ENCODE data around the gene CDC20. TPM values are rescaled to one million over a fixed set of nuclear protein-coding genes. Genes with fewer than 3 reads are reported as not detected.
"Not testable (repeated sequence)": the region's sequence is repeated elsewhere in the genome, so short reads cannot be mapped to it uniquely, and the experiment has no call there.

Gene CDC20
- total and polyA plus RNA-seq, 2 donors from 2014 or later, result 2.7 to 3.9 TPM

- Histone ChIP-seq H3K27ac (ENCODE audit: low read depth in 2 of 2, low read length in 2 of 2) (peak within 1 kb of the TSS; percentile 86 to 91), H3K9ac (ENCODE audit: low read length in 3 of 3) (peak within 1 kb of the TSS; percentile 51 to 80 (median 77)), H3K4me1 (ENCODE audit: control insufficient read depth in 2 of 3, insufficient read depth in 2 of 3, low read depth in 1 of 3, low read length in 3 of 3) (peaks cover 0 to 22% (median 14%) of the 10 kb centered on the region in 3 donors), H3K9me3 (ENCODE audit: control insufficient read depth in 2 of 3, insufficient read depth in 1 of 3, low read length in 3 of 3) (no peaks in the 10 kb centered on the region), H3K27me3 (ENCODE audit: control insufficient read depth, insufficient read depth, low read length) (no peaks in the 10 kb centered on the region), H3K36me3 (ENCODE audit: control insufficient read depth in 2 of 3, insufficient read depth in 3 of 3, low read length in 3 of 3) (peaks cover 4 to 30% (median 16%) of the 10 kb centered on the region in 3 donors), H3K4me3 (ENCODE audit: low read length in 3 of 3) (peak within 1 kb of the TSS; percentile 71 to 78 (median 72))
- no peak for TF ChIP-seq CTCF (IDR thresholded peaks at IDR 0.05; ENCODE audit: borderline replicate concordance, extremely low read depth, insufficient read depth)
- intact Hi-C loops (cut with DNase I), result no loop called here
- peak; percentile 91 to 98 (median 93) for DNase-seq
- no peak for FAIRE-seq
Observed at GRCh38 chr1:43367904-43368645, 9.3 kb downstream of the CDC20 start, which contains the start of gene ELOVL1. ELOVL1 (minus strand) TSS chr1:43368011; CDS start chr1:43365609, 2,402 bp downstream.

- Histone ChIP-seq H3K9me3 (ENCODE audit: control insufficient read depth in 2 of 3, insufficient read depth in 1 of 3, low read length in 3 of 3) (no peaks in the 10 kb centered on the region), H3K27me3 (ENCODE audit: control insufficient read depth, insufficient read depth, low read length) (no peaks in the 10 kb centered on the region), H3K9ac (ENCODE audit: low read length in 3 of 3) (peak overlapping the region; percentile 51 to 80 (median 74)), H3K4me3 (ENCODE audit: low read length in 3 of 3) (peak overlapping the region; percentile 71 to 78 (median 72)), H3K27ac (ENCODE audit: low read depth in 2 of 2, low read length in 2 of 2) (peak overlapping the region; percentile 86 to 91), H3K36me3 (ENCODE audit: control insufficient read depth in 2 of 3, insufficient read depth in 3 of 3, low read length in 3 of 3) (peaks cover 4 to 24% (median 14%) of the 10 kb centered on the region in 3 donors), H3K4me1 (ENCODE audit: control insufficient read depth in 2 of 3, insufficient read depth in 2 of 3, low read depth in 1 of 3, low read length in 3 of 3) (peaks cover 0 to 22% (median 16%) of the 10 kb centered on the region in 3 donors)
- no peak for TF ChIP-seq CTCF (IDR thresholded peaks at IDR 0.05; ENCODE audit: borderline replicate concordance, extremely low read depth, insufficient read depth)
- FAIRE-seq (no peak), DNase-seq (peak in 1 of 5 donors; percentile 33)
- intact Hi-C loops (cut with DNase I), result no loop called here
Observed at GRCh38 chr1:43368646-43369020, 9.9 kb downstream of the CDC20 start.

- H3K27ac ChIP-seq (ENCODE audit: low read depth in 2 of 2, low read length in 2 of 2); FAIRE-seq; intact Hi-C loops (cut with DNase I); H3K4me3 ChIP-seq (ENCODE audit: low read length in 3 of 3); H3K9me3 ChIP-seq (ENCODE audit: control insufficient read depth in 2 of 3, insufficient read depth in 1 of 3, low read length in 3 of 3); H3K27me3 ChIP-seq (ENCODE audit: control insufficient read depth, insufficient read depth, low read length); H3K9ac ChIP-seq (ENCODE audit: low read length in 3 of 3); DNase-seq: not testable (repeated sequence)
- Histone ChIP-seq H3K36me3 (ENCODE audit: control insufficient read depth in 2 of 3, insufficient read depth in 3 of 3, low read length in 3 of 3) (peaks cover 0 to 13% (median 3%) of the 10 kb centered on the region in 3 donors), H3K4me1 (ENCODE audit: control insufficient read depth in 2 of 3, insufficient read depth in 2 of 3, low read depth in 1 of 3, low read length in 3 of 3) (peaks cover 0 to 22% (median 16%) of the 10 kb centered on the region in 3 donors)
Observed at GRCh38 chr1:43369779-43370178, 11.0 kb downstream of the CDC20 start.

DNA sequence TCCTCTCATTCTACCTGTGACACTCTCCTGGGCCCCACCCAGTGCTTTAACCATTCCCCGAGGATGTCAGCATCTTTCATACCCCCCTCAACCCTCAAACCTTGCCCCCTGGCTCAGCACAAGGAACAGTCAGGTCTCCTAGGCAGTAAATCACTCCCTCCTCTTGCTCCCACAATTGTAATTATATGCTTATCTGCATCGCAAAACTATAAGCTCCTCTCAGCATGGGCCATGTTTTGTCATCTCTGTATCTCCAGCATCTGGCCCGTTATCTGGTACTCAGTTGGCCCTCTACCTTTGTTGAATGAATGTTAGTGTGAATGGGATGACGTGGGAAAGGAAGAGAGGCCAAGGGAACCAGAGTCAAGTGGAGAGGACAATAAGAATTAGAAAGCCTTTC is 11.8 kb downstream of the CDC20 start:
- Histone ChIP-seq H3K27me3 (ENCODE audit: control insufficient read depth, insufficient read depth, low read length) (no peaks in the 10 kb centered on the region), H3K36me3 (ENCODE audit: control insufficient read depth in 2 of 3, insufficient read depth in 3 of 3, low read length in 3 of 3) (peaks cover 0 to 5% (median 0%) of the 10 kb centered on the region in 3 donors), H3K27ac (ENCODE audit: low read depth in 2 of 2, low read length in 2 of 2) (no peak overlapping the region), H3K4me1 (ENCODE audit: control insufficient read depth in 2 of 3, insufficient read depth in 2 of 3, low read depth in 1 of 3, low read length in 3 of 3) (peaks cover 0 to 22% (median 16%) of the 10 kb centered on the region in 3 donors), H3K9ac (ENCODE audit: low read length in 3 of 3) (no peak overlapping the region), H3K4me3 (ENCODE audit: low read length in 3 of 3) (no peak overlapping the region), H3K9me3 (ENCODE audit: control insufficient read depth in 2 of 3, insufficient read depth in 1 of 3, low read length in 3 of 3) (no peaks in the 10 kb centered on the region)
- intact Hi-C loops (cut with DNase I), result no loop called here
- DNase-seq (no peak), FAIRE-seq (no peak)
- no peak for TF ChIP-seq CTCF (IDR thresholded peaks at IDR 0.05; ENCODE audit: borderline replicate concordance, extremely low read depth, insufficient read depth)

Data from kidney (tissue), 14 donors.